GM18861 (cell line): ENCODE measurements around the gene LDLRAD4.

Experiments used
- ATAC-seq: cut with Tn5 transposase; IDR thresholded peaks from one replicate; pipeline ENCODE4 v1.9.1; 2021; ENCODE audit not compliant: unreplicated experiment

LDLRAD4 gene

GRCh38 chr18:13227910-13228309 lies 9.3 kb downstream of the LDLRAD4 start:
- ATAC-seq = no peak

GRCh38 chr18:13229001-13229671 lies 10.6 kb downstream of the LDLRAD4 start:
- no peak for ATAC-seq

GRCh38 chr18:13231151-13231550 lies 12.6 kb downstream of the LDLRAD4 start:
- no peak for ATAC-seq

- ATAC-seq = no peak
Observed at GRCh38 chr18:13232086-13232917, 13.7 kb downstream of the LDLRAD4 start.

DNA sequence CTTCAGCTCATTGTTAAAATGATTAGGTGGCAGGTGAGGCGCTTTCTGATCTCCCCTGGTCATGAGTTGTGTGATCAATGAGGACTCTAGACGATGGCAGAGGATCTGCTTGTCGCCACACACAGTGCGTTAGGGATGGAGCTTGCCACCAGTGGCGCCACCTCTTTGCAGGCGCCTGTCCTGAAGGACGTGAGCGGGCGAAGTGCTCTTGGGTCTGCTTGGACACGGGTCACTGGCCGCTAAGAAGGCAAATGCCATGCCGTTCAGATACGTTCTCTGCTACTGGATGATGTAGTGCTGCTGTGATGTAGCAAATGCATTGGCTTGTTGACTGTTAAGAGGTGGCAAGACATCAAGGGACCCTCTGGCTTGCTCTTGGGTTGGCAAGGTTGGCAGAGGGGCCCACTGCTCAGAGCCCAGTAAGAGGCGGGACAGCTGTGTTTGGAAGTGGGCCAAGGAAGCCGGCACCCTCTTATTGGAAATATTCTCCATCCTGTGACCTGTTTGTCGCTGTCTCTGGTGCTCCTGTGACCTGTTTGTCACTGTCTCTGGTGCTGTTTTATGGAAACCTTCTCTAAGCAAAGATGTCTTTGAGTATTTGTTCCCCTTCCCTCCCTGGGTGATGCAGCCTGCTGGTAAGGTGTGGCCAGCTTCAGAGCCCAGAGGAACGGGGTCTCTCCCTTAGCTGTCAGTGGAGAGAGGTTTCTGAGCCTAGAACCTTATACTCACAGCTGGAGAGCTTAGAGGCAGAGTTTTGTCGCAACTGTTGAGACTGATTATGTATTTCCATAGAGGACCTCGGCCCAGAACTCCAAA lies 14.6 kb downstream of the LDLRAD4 start:
- ATAC-seq = no peak

DNA sequence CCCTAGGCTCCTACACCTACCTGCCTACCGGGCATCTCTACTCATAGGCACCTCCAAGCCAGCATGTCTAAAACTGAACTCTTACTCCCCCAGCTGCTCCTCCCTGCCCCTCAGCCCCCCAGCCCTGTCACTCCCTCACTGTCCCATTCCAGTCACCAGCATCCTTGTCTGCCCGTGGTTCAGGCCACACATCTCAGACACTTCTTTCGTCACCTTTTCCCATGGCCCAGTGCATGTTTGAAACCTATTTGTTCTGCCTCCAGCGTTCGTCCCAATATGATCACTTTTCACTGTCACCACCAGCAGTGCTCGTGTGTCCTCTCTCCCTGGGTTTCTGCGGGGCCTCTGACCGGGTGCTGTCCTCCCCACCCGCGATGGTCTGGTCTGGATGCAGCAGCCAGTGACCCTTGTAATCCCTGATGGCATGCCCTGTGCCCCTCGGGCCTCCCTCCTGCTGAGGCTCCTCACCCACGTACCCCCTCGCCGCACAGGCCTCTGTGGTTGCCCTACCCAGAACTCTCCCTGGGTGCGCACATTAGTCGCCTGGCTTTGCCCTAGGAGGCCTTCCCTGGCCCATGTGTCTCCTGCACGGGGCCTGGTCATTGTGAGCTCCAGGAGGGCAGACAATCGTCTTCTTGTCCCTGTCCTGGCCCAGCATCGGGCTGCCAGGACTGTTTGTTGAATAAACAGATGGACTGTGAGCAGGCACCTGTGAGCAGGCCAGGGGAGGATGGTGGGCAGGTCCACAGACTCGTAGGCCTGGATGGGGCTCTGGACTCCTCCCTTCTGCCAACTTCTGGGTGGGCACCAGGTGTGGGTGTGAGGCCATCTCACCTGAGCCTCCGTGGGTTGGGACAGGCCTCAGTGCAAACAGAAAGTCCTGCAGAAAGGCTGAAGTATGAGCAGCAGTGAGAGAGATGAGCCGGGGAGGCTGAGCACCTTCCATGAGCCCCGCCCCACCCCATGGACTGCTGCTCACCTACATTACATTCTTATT lies 15.5 kb downstream of the LDLRAD4 start:
- ATAC-seq = no peak

DNA sequence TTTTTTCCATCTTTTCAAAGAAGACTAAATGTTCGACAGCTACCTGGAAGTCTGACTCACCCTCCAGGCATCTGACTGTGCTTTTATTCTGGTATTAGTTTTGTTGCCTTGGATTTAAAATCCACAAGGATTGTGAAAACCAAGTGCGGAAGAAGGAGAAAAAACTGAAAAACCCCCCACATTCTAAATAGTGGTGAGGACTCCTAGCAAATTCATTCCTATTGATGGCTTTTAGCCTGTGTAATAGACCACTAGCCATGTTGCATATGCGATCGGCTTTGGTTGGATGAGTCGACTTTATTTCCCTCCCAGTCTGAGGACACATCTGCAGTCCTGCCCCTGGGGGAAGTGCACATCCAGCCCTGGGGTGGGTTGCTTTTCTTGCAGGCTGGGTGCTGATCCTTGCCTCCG lies 16.9 kb downstream of the LDLRAD4 start:
- ATAC-seq = no peak

GRCh38 chr18:13235981-13236380 lies 17.4 kb downstream of the LDLRAD4 start:
- no peak for ATAC-seq

- no peak for ATAC-seq
Observed at GRCh38 chr18:13236411-13236810, 17.9 kb downstream of the LDLRAD4 start.

DNA sequence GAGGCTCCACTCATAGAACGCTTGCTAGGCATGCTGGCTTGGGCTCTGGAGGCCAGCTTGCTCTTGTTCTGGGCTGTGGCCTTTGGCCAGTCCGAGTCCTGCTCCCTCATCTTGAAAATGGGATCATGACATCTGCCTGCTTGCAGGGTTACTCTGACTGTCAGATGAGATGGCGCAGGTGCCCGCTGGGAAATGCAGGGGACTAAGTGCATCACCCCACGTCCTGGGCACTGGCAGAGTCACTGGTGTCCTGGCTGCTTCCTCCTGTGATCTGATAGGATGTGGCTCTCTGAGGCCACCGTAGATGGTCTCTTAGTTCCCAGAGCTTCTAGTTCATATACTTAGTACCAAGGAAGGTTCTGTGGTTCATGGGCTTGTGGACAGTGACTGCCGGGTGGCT lies 18.5 kb downstream of the LDLRAD4 start:
- ATAC-seq = no peak

GRCh38 chr18:13237641-13238040 lies 19.1 kb downstream of the LDLRAD4 start:
- ATAC-seq = no peak

GRCh38 chr18:13239171-13239956 lies 20.8 kb downstream of the LDLRAD4 start:
- no peak for ATAC-seq

GRCh38 chr18:13240060-13240725 lies 21.6 kb downstream of the LDLRAD4 start:
- ATAC-seq = no peak

DNA sequence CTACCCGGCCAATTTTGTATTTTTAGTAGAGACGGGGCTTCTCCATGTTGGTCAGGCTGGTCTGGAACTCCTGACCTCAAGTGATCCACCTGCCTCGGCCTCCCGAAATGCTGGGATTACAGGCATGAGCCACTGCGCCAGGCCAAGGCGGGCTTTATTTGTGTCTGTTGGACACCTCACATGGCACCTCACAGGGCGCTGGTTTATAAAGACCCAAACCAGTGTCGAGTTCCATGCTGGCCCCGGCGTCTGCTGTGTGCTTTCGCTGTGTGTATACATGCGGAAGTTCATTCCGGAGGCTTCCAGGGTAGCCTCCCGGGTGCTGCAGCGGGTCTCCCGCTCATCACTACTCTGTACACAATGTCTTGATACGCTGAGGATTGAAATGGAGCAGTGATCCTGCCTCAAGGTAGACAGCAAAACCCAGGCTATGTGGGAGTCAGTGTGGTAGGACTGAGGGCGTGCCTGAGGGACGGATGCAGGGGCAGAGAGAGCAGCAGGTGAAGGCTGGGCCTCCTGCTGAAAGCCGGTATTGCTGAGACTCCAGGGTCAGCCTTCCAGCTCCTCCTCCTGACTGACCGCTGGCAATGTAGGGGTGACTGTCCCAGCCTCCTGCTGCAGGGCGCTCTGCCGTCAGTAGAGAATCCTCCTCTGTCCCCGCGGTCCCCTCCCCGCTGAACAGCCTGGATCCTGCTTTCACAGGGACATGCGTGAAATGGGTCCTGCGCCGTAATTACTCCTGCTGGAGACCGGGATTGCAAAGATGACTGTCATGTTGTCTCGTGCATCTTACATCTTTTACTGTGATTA lies 22.7 kb downstream of the LDLRAD4 start:
- ATAC-seq = no peak

GRCh38 chr18:13241893-13242175 lies 23.3 kb downstream of the LDLRAD4 start:
- no peak for ATAC-seq

GRCh38 chr18:13242797-13243196 lies 24.2 kb downstream of the LDLRAD4 start:
- no peak for ATAC-seq

DNA sequence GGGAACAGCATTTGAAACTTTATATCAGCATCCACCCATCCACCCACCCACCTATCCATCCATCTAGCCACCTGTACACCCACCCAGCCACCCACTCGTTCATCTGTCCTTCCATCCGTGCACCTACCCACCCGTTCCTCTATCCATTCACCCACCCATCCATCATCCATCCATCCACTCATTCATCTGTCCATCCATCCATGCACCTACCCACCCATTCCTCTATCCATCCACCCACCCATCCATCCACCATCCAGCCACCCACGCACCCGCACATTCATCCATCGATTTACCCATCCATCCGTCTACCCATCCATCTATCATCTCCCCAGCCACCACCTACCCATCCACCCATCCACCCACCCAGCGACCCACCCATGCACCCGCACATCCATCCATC lies 24.8 kb downstream of the LDLRAD4 start:
- no peak for ATAC-seq

DNA sequence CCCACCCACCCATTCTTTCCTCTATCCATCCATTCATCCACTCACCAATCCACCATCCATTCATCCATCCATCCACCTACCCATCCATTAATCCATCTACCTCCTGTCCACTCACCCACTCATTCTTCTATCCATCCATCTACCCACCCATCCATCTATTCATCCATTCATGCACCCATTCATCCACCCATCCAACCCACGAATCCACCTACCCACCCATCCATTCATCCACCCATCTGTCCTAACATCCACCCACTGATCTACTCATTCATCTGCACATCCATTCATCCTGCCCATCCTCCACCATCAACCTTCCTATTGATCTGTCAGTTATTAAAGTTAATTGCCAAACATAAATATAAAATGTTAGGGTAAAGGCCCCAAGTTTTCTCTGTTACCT lies 25.6 kb downstream of the LDLRAD4 start:
- ATAC-seq = no peak
